H1 (cell line): ENCODE results near the gene CEP104. TPM values are rescaled to one million over a fixed set of nuclear protein-coding genes. Genes with fewer than 3 reads are reported as not detected.

Experiments
- BCL11A ChIP-seq, 2 experiments: IDR thresholded peaks; one replicate each; pipeline ENCODE4 v1.6.1; 2011; ENCODE audit warnings: low read depth in 2 of 2, low read length in 2 of 2, mild to moderate bottlenecking in 2 of 2
- CBX8 ChIP-seq: fragments of 300-800, 300-1000 bp; sonication (generic); IDR thresholded peaks from 2 replicates; pipeline ENCODE4 v1.7.1; 2016; ENCODE audit warnings: low read depth, low read length, borderline replicate concordance
- CEBPB ChIP-seq: IDR thresholded peaks from 2 replicates; pipeline ENCODE4 v1.6.1; 2012; ENCODE audit warnings: low read depth, low read length
- CTBP2 ChIP-seq: IDR thresholded peaks from 2 replicates; pipeline ENCODE4 v1.7.0; 2011; ENCODE audit warnings: borderline replicate concordance, mild to moderate bottlenecking, moderate library complexity, mixed read lengths, low read length; ENCODE audit not compliant: insufficient read depth, insufficient read length
- E2F6 ChIP-seq: IDR thresholded peaks from 2 replicates; pipeline ENCODE4 v1.6.1; 2012; ENCODE audit warnings: inconsistent platforms
- EP300 ChIP-seq, 2 experiments: IDR thresholded peaks; 1 replicate in 1 of 2; 2 replicates in 1 of 2; pipeline ENCODE4 v1.6.1; 2011 to 2012; ENCODE audit warnings: low read depth in 2 of 2, low read length in 2 of 2, mild to moderate bottlenecking in 2 of 2, borderline replicate concordance in 1 of 2, inconsistent platforms in 1 of 2, moderate library complexity in 1 of 2
- FOSL1 ChIP-seq: IDR thresholded peaks from 2 replicates; pipeline ENCODE4 v1.6.1; 2011; ENCODE audit warnings: mild to moderate bottlenecking, low read depth, low read length, moderate library complexity; ENCODE audit not compliant: insufficient read depth
- HDAC2 ChIP-seq, 2 experiments: fragments of 300-600 bp in 1 of 2; sonication (generic) in 1 of 2; IDR thresholded peaks; 2 replicates each; pipeline ENCODE4 v1.6.1; 2011 to 2012; ENCODE audit warnings: low read depth in 2 of 2, low read length in 2 of 2, mild to moderate bottlenecking in 2 of 2, moderate library complexity in 2 of 2, borderline replicate concordance in 1 of 2, inconsistent platforms in 1 of 2
- HDAC6 ChIP-seq: IDR thresholded peaks from one replicate; pipeline ENCODE4 v1.7.1; 2012; ENCODE audit warnings: low read depth, mild to moderate bottlenecking, inconsistent platforms, low read length, moderate library complexity
- MAX ChIP-seq: IDR thresholded peaks from 2 replicates; pipeline ENCODE4 v1.6.1; 2012; ENCODE audit warnings: inconsistent platforms
- PHF8 ChIP-seq: fragments of 200-600 bp; sonication (generic); conservative IDR thresholded peaks from 2 replicates; pipeline ENCODE4 v1.7.1; 2012; ENCODE audit warnings: low read depth, mild to moderate bottlenecking, inconsistent platforms, low read length, moderate library complexity
- RAD21 ChIP-seq, 2 experiments: IDR thresholded peaks in 1 of 2; conservative IDR thresholded peaks in 1 of 2; 2 replicates each; pipeline ENCODE4 v1.6.1; 2011; ENCODE audit warnings: low read depth in 2 of 2, low read length in 2 of 2, improper control_type of control experiment in 1 of 2, inconsistent platforms in 1 of 2, mild to moderate bottlenecking in 1 of 2, moderate library complexity in 1 of 2
- RFX5 ChIP-seq: IDR thresholded peaks from 2 replicates; pipeline ENCODE4 v1.6.1; 2011; ENCODE audit warnings: low read depth, low read length, improper control_type of control experiment, borderline replicate concordance
- SAP30 ChIP-seq: fragments of 300-600 bp; sonication (generic); IDR thresholded peaks from 2 replicates; pipeline ENCODE4 v1.7.1; 2012; ENCODE audit warnings: low read length, moderate library complexity, mild to moderate bottlenecking, inconsistent platforms; ENCODE audit not compliant: insufficient read depth, insufficient replicate concordance
- SIX5 ChIP-seq: IDR thresholded peaks from 2 replicates; pipeline ENCODE4 v1.6.1; 2011; ENCODE audit warnings: mild to moderate bottlenecking, low read depth, low read length
- SP4 ChIP-seq: IDR thresholded peaks from 2 replicates; pipeline ENCODE4 v1.6.1; 2012; ENCODE audit warnings: low read length, inconsistent platforms
- TAF1 ChIP-seq: IDR thresholded peaks from 2 replicates; pipeline ENCODE4 v1.6.1; 2011; ENCODE audit warnings: mild to moderate bottlenecking, low read depth, low read length
- TCF12 ChIP-seq: IDR thresholded peaks from 2 replicates; pipeline ENCODE4 v1.6.1; 2011; ENCODE audit warnings: low read depth, mild to moderate bottlenecking, low read length
- USF2 ChIP-seq: IDR thresholded peaks from 2 replicates; pipeline ENCODE4 v1.6.1; 2011; ENCODE audit warnings: low read length, improper control_type of control experiment
- YY1 ChIP-seq: IDR thresholded peaks from 2 replicates; pipeline ENCODE4 v1.6.1; 2011; ENCODE audit warnings: low read depth, mild to moderate bottlenecking, low read length
- polyA plus RNA-seq, 7 experiments: library from polyadenylated mRNA; depleted of rRNA in 3 of 7; stranded (reverse) in 5 of 7; unstranded in 2 of 7; fragments of >200 nt in 5 of 7; fragments of 200-250 nt in 2 of 7; gene quantifications; 1 replicate in 5 of 7; 2 replicates in 1 of 7; 4 replicates in 1 of 7; pipeline versions ENCODE4 v1.2.1 to v1.2.3, GENCODE V29; 2011 to 2013; ENCODE audit warnings: missing spikeins in 2 of 7, mixed read lengths in 2 of 7
- total RNA-seq: library from RNA; stranded (reverse); fragmentation: NEBNext Ultra II Directional; extraction: Animal tissue kit (Norgen Biotek cat#: 25700); gene quantifications from 2 replicates; pipeline ENCODE4 v1.2.1, GENCODE V29; 2021

The CEP104 gene
- total and polyA plus RNA-seq, 2 of the 8 experiments (the other 6 are each of a cell fraction or from before 2014, with no cell fraction given) = 8.0 to 43.9 TPM

GRCh38 chr1:3796215-3797061 lies 60.6 kb downstream of the CEP104 start, which contains the start of gene LRRC47 (continued):
- 0 out of 2 replicates have a peak, but pooled peaks have one; percentile 49 for TF ChIP-seq TCF12
- peak; percentile 89 for TF ChIP-seq YY1
- peak; percentile 26; the same call in 1 of the 2 replicates for TF ChIP-seq MAX
- TF ChIP-seq BCL11A (IDR thresholded peaks at IDR 0.05; ENCODE audit: low read depth in 2 of 2, low read length in 2 of 2) = no peak
- TF ChIP-seq RAD21 (IDR thresholded peaks at IDR 0.05 in 1 of 2, conservative IDR thresholded peaks at IDR 0.05 in 1 of 2; ENCODE audit: low read depth in 2 of 2, low read length in 2 of 2) = no peak
- peak; percentile 79 for TF ChIP-seq TAF1
- TF ChIP-seq SIX5 = no peak; the same call in 1 of the 2 replicates
- no peak for TF ChIP-seq SAP30
- TF ChIP-seq CTBP2 = no peak
- TF ChIP-seq E2F6 = no peak
- TF ChIP-seq EP300 (IDR thresholded peaks at IDR 0.05; ENCODE audit: borderline replicate concordance in 1 of 2, low read depth in 2 of 2, low read length in 2 of 2) = peak in 1 of 2 experiments; percentile 62; a peak in 1 of 3 replicates
- TF ChIP-seq FOSL1 = no peak
- TF ChIP-seq HDAC2 (IDR thresholded peaks at IDR 0.05; ENCODE audit: borderline replicate concordance in 1 of 2, low read depth in 2 of 2, low read length in 2 of 2) = peak; percentile 51 to 57; a peak in 2 of 4 replicates
- TF ChIP-seq RFX5 = no peak
- no peak for TF ChIP-seq CBX8
- peak; percentile 79 for TF ChIP-seq PHF8
- no peak for TF ChIP-seq HDAC6
- TF ChIP-seq CEBPB = no peak
- no peak for TF ChIP-seq SP4
- no peak for TF ChIP-seq USF2
